Stimulated activated CD4-positive, alpha-beta T cell treated with anti-CD3 and anti-CD28 coated beads, Interleukin-2, amount 100 ng/mL, for 48 hours (primary cell): ENCODE data around the gene EGF.

Experiments
- DNase-seq, 2 donors: peaks; one replicate each; pipeline ENCODE4 v3.0.0-alpha.2; 2020

Gene EGF

DNA sequence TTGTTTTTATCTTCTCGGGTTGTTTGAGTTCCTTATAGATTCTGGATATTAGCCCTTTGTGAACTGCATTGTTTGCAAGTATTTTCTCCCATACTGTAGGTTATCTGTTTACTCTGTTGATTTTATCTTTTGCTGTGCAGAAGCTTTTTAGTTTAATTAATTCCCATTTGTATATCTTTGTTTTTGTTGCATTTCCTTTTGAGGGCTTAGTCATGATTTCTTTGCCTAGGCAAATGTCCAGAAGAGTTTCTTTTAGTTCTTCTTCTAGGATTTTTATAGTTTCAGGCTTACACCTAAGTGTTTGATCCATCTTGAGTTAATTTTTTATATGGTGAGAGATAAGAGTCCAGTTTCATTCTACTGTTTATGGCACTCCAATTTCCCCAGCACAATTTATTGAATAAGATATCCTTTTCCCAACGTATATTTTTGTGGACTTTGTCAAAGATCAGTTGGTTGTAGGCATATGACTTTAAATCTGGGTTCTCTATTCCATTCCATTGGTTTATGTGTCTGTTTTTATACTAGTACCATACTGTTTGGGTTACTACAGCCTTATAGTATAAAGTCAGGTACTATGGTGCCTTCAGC, 54.3 kb downstream of the EGF start:
- no peak for DNase-seq

DNA sequence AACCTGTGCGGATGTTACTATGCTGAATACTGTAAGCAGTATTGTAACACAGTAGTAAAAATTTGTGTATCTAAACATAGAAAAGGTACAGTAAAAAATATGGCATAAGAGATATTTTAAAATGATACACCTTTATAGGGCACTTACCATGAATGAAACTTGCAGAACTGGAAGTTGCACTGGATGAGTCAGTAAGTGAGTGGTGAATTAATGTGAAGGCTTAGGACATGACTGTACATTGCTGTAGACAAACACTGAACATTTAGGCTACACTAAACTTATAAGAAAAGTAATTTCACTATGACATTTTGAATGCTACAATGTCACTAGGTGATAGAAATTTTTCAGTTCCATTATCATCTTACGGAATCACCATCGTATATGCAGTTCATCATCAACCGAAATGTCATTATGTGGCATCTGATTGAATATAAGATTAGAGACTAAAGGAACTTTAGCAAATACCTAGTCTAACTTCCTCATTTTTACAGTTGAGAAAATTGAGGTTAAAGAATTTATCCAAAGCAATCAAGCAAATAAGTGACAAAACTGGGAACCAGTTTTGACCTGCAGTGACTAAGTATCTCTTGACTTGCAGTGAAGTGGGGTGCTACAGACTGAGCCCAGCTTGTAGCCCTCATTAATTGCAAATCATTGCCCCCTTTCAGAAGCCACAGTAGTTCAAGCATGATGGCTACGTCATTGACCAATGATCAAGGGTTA, 55.3 kb downstream of the EGF start:
- DNase-seq, result no peak

DNA sequence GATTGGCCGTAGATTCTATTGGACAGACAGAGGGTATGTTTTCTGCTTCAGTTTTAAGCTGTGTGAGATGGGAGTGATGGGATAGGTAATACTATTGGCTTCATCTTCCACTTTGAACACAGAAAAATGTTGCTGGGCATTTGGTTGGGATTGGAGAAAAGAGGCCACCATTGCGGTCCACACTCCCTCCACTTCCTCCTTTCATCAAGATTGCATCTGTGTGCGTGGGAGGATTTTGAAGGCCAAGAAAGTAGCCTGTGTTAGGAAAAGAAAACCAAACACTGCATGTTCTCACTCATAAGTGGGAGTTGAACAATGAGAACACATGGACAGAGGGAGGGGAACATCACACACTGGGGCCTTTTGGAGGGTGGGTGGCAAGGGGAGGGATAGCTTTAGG, 56.4 kb downstream of the EGF start:
- no peak for DNase-seq

DNA sequence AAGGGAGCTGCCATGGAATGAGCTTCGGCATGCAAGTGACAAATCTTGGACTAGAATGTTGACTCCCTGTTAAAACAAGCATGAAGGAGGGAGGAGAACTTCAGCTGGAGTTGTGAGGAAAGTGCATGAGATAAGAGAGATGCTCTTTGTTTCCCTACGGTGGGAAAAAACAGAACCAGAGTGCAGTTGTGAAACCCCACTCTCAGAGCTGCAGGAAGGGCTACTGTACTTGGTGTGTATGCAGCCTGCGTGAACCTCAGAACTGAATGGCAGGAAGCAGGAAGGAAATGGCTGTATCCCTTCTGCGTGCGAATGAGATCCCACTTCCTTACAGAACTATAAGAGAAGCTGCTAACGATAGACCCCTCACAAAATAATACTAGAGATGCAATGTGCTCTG, 57.2 kb downstream of the EGF start:
- DNase-seq, result no peak

DNA sequence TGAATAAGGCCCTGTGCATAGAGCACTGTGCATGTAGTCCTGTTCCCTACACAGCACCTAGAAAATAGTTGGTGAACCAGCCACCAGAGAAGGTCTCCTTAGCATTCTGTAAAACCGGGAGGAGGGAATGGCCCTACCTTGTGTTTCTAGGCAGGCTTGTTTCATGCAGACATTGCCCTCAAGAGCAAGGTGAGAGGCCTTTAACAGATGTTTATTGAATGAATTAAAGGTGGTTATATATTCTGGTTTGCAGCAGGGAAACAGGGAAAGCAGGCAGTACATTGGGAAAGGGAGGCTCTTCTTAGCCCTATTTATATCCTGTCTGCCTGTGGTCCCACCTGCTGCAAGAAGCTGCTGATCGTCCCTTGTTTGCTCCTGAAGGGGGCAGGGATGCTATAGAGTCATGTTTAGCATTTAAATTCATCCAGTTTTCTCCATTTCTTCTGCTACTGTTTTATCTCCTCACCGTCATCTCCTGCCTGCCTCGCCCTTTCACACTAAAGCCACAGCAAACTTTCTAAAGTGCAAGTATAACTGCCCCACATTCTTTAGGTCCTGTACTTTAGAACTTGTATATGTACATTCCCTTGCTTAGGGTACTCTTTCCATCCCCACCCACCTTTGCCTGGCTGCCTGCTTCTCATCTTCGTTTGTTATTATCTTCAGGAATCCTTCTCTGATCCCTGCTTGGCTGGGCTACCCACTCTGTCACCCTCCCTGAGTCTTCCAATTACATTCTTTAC, 60.3 kb downstream of the EGF start:
- no peak for DNase-seq

DNA sequence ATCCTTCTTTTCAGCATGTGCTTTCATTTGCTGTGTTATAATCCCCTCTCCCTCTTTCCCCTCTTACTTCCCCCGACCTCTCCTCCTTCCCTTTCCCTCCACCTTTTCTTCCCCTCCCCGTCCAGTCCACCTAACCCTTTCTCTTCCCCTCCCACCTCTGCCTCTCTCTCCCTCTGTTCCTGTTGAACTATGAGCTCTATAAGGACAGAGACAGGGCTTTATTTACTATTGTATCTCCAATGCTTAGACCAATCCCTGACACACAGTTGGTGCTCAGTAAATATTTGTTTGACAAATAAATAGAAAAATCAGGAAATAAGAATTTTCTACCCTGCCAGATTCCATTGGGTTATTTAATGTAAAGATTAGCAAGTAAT, 60.8 kb downstream of the EGF start:
- no peak for DNase-seq

DNA sequence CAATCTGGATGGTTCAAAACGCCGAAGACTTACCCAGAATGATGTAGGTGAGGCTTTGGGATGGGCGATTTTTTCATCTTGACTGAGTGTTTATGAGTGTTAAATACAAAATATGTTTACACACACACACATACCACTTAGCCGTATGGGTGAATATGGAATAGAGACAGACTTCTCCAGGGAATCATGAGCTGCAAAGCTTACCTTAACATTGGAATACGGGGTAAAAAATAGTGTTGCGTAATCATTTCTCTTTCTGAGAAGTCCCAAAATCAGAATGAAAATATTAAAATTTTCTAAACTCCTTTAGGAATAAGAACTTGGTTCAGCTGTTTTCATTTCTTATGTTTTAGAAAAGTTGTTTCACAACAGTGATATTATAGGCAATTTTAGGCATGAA, 63.5 kb downstream of the EGF start:
- no peak for DNase-seq

DNA sequence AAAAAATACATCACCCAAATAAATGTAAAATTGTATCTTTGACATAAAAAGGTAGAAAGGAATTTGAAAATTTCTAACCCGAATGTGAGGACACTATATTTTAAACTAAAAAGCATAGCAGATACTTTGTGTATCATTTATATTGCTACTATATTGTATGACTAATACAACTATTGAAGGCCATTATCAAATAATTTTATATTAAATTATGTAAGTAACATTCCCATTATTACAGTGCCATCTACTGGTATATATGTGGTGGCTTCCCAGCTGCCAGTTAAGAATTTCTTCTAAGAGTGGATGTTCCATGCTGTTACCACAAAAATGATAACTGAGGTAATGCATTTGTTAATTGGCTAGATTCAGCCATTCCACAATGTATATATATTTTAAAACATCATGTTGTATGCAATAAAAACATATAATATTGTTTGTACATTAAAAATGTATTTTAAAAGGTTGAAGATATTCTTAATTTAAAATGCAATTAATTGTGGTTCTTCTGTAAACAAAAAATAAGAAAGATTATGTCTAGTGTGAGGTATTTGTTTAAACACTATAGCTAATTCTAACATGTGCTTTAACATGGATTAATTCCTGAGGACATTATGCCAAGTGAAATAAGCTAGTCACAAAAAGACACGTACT, 65.3 kb downstream of the EGF start:
- no peak for DNase-seq

DNA sequence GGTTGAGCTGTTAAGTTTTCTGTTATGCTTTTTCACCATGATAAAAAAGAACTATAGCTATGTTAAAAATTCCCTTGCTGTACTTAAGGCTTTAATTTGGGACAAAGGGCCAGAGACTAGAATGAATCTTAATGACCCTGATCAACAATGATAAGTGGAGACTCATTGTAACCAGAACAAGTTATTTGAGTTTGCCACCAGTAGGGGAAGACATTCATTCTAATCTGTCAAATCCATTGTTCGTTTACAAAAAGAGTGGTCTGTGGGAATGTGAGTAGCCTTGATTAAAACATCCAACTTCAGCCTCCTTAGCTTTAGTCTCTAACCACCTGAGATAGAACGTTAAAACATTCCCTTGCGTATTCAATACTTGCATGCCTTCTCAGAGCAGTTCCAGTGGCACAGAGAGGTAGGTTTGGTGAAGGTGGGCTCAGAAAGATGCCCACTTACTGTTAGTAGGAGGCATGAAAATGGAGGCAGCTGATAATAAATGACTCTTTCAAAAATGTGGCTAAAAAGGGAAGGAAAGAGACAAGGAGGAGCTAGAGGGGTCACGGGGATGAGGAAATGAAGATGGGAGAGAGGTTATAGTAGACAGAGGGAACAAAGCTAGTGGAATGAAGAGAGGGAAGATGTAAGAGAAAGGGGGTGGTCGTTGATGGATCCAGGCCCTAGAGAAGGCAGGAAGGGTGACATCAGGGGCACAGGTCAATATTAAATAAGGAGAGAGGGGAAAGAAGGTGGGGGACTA, 66.2 kb downstream of the EGF start:
- no peak for DNase-seq

DNA sequence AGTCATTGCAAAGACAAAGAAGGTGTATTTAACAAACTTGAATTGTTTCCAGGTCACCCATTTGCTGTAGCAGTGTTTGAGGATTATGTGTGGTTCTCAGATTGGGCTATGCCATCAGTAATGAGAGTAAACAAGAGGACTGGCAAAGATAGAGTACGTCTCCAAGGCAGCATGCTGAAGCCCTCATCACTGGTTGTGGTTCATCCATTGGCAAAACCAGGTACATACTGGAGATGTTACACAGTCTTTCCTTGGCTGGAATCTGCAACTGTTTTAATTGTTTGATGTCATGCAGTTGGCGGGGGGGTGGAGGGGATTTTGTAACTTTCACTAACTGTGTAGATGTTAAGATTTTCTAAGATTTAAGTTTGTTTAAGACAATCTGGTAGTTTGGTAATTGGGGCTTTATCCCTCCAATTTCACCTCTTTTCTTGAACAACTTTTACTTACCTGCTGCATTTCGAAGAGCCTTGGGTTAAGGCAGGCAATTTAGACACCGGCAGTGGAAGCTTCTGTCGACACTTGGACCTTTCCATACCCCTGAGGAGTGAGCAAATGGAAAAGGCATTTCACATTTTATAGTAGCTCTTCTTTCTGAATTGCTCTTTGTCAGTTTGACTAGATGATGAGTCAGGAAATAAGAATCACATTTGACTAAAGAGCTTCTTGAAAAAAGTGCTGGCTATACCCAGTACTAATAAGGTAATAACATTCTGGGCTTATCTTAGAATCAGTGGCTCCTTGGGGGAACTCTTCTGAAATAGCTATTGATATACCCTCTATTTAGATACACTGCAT, 67.4 kb downstream of the EGF start:
- no peak for DNase-seq

DNA sequence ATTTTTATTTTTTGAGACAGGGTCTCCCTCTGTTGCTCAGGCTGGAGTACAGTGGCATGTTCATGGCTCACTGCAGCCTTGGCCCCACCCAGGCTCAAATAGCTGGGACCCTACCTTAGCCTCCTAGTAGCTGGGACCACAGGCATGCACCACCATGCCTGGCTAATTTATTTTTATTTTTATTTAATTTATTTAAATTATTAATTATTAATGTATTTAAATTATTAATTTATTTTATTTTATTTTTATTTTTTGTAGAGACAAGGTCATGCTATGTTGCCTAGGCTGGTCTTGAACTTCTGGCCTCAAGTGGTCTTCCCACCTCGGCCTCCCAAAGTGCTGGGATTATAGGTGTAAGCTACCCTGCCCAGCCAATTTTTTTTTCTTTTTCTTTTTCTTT, 69.3 kb downstream of the EGF start:
- no peak for DNase-seq

DNA sequence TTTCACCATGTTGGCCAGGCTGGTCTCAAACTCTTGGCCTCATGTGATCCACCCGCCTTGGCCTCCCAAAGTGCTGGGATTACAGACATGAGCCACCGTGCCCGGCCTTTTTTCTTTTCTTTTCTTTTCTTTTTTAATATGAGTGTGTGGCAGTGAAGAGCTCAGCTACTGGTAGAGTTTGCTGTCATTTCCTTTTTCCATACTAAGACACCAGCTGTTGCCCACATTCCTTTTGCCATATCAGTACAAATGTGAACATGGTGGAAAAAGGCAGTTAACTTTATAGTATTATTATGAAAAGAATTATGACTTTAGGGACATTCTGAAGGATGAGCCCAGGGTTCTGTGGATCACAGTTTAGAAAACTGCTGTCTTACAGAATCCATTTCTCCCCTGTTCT, 69.8 kb downstream of the EGF start:
- DNase-seq, result no peak

DNA sequence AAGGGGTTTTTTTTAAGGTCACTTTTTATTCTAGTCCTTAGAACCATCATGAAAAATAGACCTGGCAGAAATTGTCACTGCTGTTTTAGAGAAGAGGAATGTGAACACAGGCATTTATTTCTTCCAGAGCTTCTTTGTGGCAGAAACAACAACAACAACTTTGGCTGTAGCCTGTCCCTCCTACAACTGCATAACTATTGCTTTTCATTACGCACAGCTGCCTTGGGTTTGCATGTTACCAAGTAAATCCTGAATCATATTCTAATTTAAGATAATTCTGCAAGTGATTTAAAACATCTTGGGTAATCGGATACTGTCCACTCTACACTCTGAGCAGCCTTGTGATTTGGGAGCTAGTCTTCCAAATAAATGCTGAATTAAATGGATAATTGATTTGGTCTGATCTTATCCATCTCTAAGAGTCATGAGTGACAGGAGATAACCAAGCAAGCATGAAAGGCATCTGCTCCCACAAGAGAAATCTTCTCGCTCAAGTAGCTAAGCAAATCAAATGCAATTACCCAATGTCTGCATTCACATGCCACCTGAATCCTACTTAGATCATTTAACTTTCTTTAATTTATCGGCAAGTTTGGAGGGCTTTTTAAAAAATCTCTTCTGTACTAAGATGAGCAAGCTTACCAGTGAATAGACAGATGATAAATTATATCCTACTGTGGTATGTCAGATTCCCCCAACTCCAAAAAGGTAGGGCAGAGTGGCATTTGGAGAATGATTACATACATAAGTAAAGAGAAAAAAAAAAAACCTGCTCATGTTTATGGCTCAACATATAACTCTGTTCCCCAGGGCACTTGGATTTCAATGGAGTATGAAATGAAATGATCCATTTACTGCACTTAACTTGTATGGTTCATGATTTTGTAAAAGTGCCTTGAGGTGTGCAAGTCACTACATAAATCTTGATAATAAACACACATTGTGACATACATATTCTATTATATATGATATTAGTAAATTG, 73.6 kb downstream of the EGF start:
- DNase-seq, result no peak

DNA sequence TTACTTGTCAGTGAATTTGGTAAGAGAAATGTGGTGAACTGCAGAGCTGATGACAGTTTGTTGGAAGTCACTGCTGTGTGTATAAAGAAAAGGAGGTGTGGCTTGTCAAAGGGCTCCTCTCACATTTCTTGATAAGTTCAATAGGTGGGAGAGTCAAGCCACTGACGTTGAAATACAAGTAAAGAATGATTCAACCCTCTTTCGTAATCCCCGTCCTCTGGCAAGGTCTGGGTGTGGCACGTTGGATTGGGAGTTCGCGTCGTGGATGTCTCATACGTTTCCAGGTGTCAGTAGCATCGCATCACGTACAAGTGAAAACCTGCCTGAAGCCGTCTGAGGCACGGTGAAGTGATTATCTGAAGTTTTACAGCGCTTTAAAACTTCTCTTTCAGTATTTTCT, 76.4 kb downstream of the EGF start:
- no peak for DNase-seq

DNA sequence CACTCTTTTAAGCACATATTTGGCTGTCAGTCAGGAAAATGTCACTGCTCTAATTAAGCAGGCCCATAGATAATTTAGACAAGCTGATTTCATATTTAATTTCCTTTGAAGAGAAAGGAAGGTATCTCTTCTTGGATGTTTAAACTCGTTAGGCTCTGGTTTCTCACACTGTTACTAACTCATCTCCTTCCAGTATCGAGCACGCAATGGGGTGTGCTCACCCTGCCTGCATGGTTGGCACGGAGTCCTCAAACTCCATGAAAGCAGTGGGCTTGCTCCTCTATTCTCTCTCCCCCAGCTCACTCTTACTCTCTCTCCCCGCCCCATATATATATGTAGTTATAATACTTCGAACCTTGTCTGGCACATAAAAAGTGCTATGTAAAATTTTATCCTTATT, 76.9 kb downstream of the EGF start:
- no peak for DNase-seq

DNA sequence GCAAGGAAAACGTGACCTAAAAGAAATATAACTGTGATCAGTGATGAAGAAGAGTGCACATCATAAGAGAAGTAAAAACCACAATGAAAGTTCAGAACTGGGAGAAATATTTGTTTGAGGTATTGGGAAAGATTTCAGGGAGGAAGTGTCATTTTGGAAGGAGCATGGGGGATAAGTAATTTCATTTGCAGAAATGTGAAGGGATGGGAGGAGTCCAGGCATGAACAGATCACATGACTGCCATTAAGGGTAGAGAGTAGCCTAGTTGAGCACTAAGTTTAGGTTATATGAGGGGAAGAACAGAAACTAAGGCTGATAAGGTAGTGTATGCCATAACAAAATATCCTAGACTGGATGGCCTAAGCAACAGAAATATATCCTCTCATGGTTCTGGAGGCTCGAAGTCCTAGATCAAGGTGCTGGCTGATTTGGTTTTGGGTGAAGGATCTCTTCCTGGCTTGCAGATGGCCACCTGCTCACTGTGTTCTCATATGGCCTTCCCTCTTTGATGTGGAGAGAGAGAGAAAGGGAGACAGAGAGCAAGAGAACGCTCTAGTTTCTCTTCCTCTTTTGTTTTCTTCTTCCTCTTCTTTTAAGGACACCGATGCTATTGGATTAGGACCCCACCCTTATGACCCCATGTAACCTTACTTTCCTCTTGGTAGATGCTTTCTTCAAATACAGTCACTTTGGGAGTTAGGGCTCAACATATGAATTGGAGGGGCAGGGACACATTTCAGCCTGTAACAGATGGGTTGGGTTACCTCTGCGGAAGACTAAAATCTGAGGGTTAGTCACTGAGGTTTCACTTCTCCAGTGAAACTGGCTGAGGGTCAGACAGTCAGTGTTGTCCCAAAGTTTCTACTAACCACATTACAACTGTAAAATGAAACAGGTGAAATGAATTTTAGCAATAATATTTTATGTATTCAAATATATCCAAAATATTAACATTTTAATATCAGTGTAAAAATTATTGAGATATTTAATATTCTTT, 77.9 kb downstream of the EGF start:
- DNase-seq, result no peak

DNA sequence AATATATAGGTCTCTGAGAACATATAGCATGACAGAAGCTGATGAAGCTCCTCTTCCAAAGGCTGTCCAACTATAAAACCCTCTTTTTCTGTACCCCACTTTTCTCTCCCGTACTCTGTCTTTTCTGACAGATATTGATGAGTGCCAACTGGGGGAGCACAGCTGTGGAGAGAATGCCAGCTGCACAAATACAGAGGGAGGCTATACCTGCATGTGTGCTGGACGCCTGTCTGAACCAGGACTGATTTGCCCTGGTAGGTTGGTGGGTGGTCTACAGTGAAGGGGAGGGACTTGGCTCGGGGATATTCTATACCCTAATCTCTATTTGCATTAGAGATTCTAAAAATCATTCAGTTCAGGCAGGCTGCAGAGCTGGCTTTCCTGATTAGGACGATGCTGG, 80.4 kb downstream of the EGF start:
- no peak for DNase-seq

DNA sequence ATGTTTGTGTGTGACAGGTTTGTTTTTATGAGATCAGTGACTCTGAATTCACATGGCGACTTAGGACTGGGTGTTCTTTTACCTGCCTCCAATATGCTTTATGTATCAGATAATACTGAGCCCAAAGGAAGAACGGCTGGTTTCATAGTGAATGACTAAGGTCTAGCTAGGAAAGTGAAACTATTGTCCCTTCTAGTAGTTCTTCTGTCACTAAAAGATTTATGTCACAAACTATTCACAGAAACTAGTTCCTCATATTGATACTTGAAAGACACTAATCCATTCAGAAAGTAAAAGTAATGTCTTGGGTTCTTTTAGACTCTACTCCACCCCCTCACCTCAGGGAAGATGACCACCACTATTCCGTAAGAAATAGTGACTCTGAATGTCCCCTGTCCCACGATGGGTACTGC, 81.7 kb downstream of the EGF start:
- no peak for DNase-seq

DNA sequence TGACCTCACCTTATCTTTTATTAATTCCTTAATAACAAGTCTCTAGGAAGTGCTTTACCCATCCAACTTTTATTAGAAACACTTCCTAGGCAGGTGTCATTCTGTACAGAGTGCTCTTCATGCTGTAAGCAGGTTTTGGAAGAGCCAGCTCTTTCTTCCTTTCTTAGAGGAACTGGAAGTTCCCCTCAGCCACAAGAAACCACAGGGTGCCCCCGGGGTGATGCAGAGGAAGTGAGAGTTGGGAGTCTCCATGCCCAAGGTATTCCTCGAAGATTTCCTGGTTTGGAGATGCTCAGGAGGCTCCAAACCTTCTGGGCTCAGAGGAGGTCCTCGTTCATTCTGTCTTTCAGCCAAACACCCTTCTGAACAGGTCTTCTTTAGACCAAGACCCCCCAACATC, 83.8 kb downstream of the EGF start:
- no peak for DNase-seq
